NB4 (cell line): ENCODE results near the gene PSTK.

Experiments
- CTCF ChIP-seq: IDR thresholded peaks from one replicate; pipeline ENCODE4 v1.5.1; 2012; ENCODE audit warnings: low read depth, low read length
- POLR2A ChIP-seq: IDR thresholded peaks from 2 replicates; pipeline ENCODE4 v1.6.1; 2011; ENCODE audit warnings: mild to moderate bottlenecking; ENCODE audit not compliant: insufficient read length; ENCODE audit errors: extremely low read depth

GRCh38 chr10:123026302-123026701 is 46.1 kb downstream of the PSTK start:
- TF ChIP-seq CTCF (no peak), POLR2A (no peak)
